Tibial artery (tissue), 4 donors: ENCODE measurements around the gene S100A10.

Experiments used
- DNase-seq, 2 donors: peaks; one replicate each; pipeline ENCODE4 v3.0.0-alpha.2; 2019
- H3K27ac ChIP-seq, 2 donors: fragments of 200-600 bp; sonication (generic) in 1 of 2; 1 replicate in 1 of 2; 2 replicates in 1 of 2; pipeline ENCODE4 v1.5.1; 2018 to 2019; ENCODE audit warnings: mild to moderate bottlenecking in 1 of 2
- H3K27me3 ChIP-seq, 2 donors: fragments of 200-600 bp; sonication (generic) in 1 of 2; one replicate each; pipeline versions ENCODE4 v1.5.1 to v1.6.0; 2016 to 2019
- H3K36me3 ChIP-seq, 3 donors: fragments of 200-600 bp; sonication (generic) in 2 of 3; one replicate each; pipeline ENCODE4 v1.5.1; 2016 to 2019; ENCODE audit warnings: mild to moderate bottlenecking in 2 of 3
- H3K4me1 ChIP-seq, 4 donors: fragments of 200-600 bp; sonication (generic) in 2 of 4; 1 replicate in 3 of 4; 2 replicates in 1 of 4; pipeline ENCODE4 v1.5.1; 2016 to 2019
- H3K4me3 ChIP-seq, 2 donors: fragments of 200-600 bp; sonication (generic) in 1 of 2; 1 replicate in 1 of 2; 2 replicates in 1 of 2; pipeline ENCODE4 v1.5.1; 2018 to 2019; ENCODE audit warnings: mild to moderate bottlenecking in 2 of 2
- H3K9me3 ChIP-seq, 3 donors: fragments of 200-600 bp; sonication (generic) in 1 of 3; one replicate each; pipeline ENCODE4 v1.5.1; 2016 to 2019
- CTCF ChIP-seq, 2 experiments: fragments of 200-600 bp in 1 of 2; fragments of 450-650 bp in 1 of 2; IDR thresholded peaks; one replicate each; pipeline ENCODE4 v1.5.1; 2017 to 2019; ENCODE audit warnings: antibody characterized with exemption in 2 of 2, mild to moderate bottlenecking in 1 of 2, moderate library complexity in 1 of 2
- intact Hi-C: fragments of 100-400 bp; cut with DNase I; formaldehyde crosslinking; loops from one replicate; pipeline ENCODE4 v1.15.0; 2023; ENCODE audit warnings: low total_unique reads

The S100A10 gene

GRCh38 chr1:151967091-151967490, 26.6 kb downstream of the S100A10 start:
- DNase-seq: no peak
- Histone ChIP-seq H3K4me1 (no peaks in the 10 kb centered on the region), H3K4me3 (no peak overlapping the region), H3K9me3 (no peaks in the 10 kb centered on the region), H3K36me3 (no peaks in the 10 kb centered on the region), H3K27me3 (peaks cover 0 to 8% of the 10 kb centered on the region in 2 donors), H3K27ac (no peak overlapping the region)
- no peak for TF ChIP-seq CTCF (IDR thresholded peaks at IDR 0.05)
- intact Hi-C loops: no loop called here

- Histone ChIP-seq H3K36me3 (no peaks in the 10 kb centered on the region), H3K4me1 (no peaks in the 10 kb centered on the region), H3K9me3 (no peaks in the 10 kb centered on the region), H3K27ac (no peak overlapping the region), H3K4me3 (no peak overlapping the region), H3K27me3 (peaks cover 0 to 8% of the 10 kb centered on the region in 2 donors)
- no peak for TF ChIP-seq CTCF (IDR thresholded peaks at IDR 0.05)
- DNase-seq: no peak
- intact Hi-C loops: no loop called here
These were observed 27.6 kb downstream of the S100A10 start for GRCh38 chr1:151966061-151966460.

- Histone ChIP-seq H3K9me3 (no peaks in the 10 kb centered on the region), H3K4me1 (no peaks in the 10 kb centered on the region), H3K27me3 (peaks cover 0 to 8% of the 10 kb centered on the region in 2 donors), H3K27ac (no peak overlapping the region), H3K36me3 (no peaks in the 10 kb centered on the region), H3K4me3 (no peak overlapping the region)
- no peak for DNase-seq
- intact Hi-C loops: no loop called here
- no peak for TF ChIP-seq CTCF (IDR thresholded peaks at IDR 0.05)
These were observed 29.1 kb downstream of the S100A10 start for GRCh38 chr1:151964510-151964909.

- no peaks in the 10 kb centered on the region for H3K36me3 ChIP-seq
- H3K4me3 ChIP-seq: no peak overlapping the region
- intact Hi-C loops: no loop called here
- no peaks in the 10 kb centered on the region for H3K4me1 ChIP-seq
- H3K27me3 ChIP-seq: peaks cover 0 to 6% of the 10 kb centered on the region in 2 donors
- DNase-seq: no peak
- no peak for TF ChIP-seq CTCF (IDR thresholded peaks at IDR 0.05)
- no peaks in the 10 kb centered on the region for H3K9me3 ChIP-seq
- H3K27ac ChIP-seq: no peak overlapping the region
These were observed 30.4 kb downstream of the S100A10 start for GRCh38 chr1:151963288-151963687.

- Histone ChIP-seq H3K27me3 (no peaks in the 10 kb centered on the region), H3K27ac (no peak overlapping the region)
These were observed 31.8 kb downstream of the S100A10 start for GRCh38 chr1:151961833-151962232.

More at GRCh38 chr1:151961833-151962232, 31.8 kb downstream of the S100A10 start:
- Histone ChIP-seq H3K4me3 (no peak overlapping the region), H3K36me3 (no peaks in the 10 kb centered on the region), H3K9me3 (no peaks in the 10 kb centered on the region), H3K4me1 (no peaks in the 10 kb centered on the region)
- no peak for DNase-seq
- no peak for TF ChIP-seq CTCF (IDR thresholded peaks at IDR 0.05)
- intact Hi-C loops: no loop called here
